ENCODE results near the gene TMEM86B. TPM values are rescaled to one million over a fixed set of nuclear protein-coding genes. Genes with fewer than 3 reads are reported as not detected.
A peak's percentile ranks its signal among the peaks of the same experiment; 100 is the strongest.

TMEM86B gene
- total and polyA plus RNA-seq, 2 donors (not counting 3 experiments of a cell fraction or from before 2014, with no cell fraction given), result 4.5 to 5.4 TPM

- POLR2A ChIA-PET, result no interaction called here
- H3K4me2 ChIP-seq (ENCODE audit: insufficient read depth, low read length), result peak overlapping the region; percentile 27
- H4K20me1 ChIP-seq (replicated peaks; ENCODE audit: control insufficient read depth, extremely low read depth, insufficient read depth, low read length), result no peaks in the 10 kb centered on the region
Observed at GRCh38 chr19:55251341-55252081, 22.9 kb upstream of the TMEM86B start.

More at GRCh38 chr19:55251341-55252081, 22.9 kb upstream of the TMEM86B start:
- Histone ChIP-seq H3K27ac (ENCODE audit: insufficient read depth, low read depth, low read length) (peak overlapping the region; percentile 2), H3K9ac (replicated peaks; ENCODE audit: extremely low read depth, insufficient read depth, low read length) (no peak overlapping the region), H2AFZ (ENCODE audit: low read depth, low read length) (no peak overlapping the region), H3K4me3 (replicated peaks in 1 of 3; ENCODE audit: insufficient read depth in 1 of 3, low read depth in 1 of 3, low read length in 3 of 3) (no peak overlapping the region), H3K36me3 (ENCODE audit: control insufficient read depth in 2 of 2, extremely low read depth in 1 of 2, insufficient read depth in 2 of 2, low read length in 2 of 2) (peaks cover 0 to 7% of the 10 kb centered on the region in 2 experiments), H3K79me2 (ENCODE audit: control insufficient read depth, insufficient read depth, low read length) (peaks cover 93% of the 10 kb centered on the region), H3K4me1 (ENCODE audit: control insufficient read depth, extremely low read depth, insufficient read depth, low read length) (peaks cover 47% of the 10 kb centered on the region), H3K9me3 (replicated peaks; ENCODE audit: control insufficient read depth, insufficient read depth, low read length) (no peaks in the 10 kb centered on the region), H3K9me1 (replicated peaks; ENCODE audit: control insufficient read depth, extremely low read depth, insufficient read depth, low read length) (no peaks in the 10 kb centered on the region), H3K27me3 (ENCODE audit: control insufficient read depth in 2 of 2, insufficient read depth in 2 of 2, low read length in 2 of 2) (no peaks in the 10 kb centered on the region)
- peak; percentile 41 for TF ChIP-seq GATA2 (IDR thresholded peaks at IDR 0.05; ENCODE audit: insufficient read depth, insufficient read length, low read depth, low read length)
- TF ChIP-seq MAX (IDR thresholded peaks at IDR 0.05; ENCODE audit: insufficient read depth, insufficient read length), result no peak
- no peak for TF ChIP-seq POLR2AphosphoS5 (IDR thresholded peaks at IDR 0.05; ENCODE audit: insufficient read depth, low read depth, low read length)
- TF ChIP-seq CTCF (IDR thresholded peaks at IDR 0.05; ENCODE audit: extremely low read depth in 1 of 2, insufficient read depth in 1 of 2, low read depth in 1 of 2, low read length in 2 of 2), result no peak
- no peak for TF ChIP-seq EZH2 (IDR thresholded peaks at IDR 0.05; ENCODE audit: borderline replicate concordance, low read depth, low read length, severe bottlenecking)
- TF ChIP-seq FOS (IDR thresholded peaks at IDR 0.05; ENCODE audit: borderline replicate concordance, insufficient read depth, low read length), result peak; percentile 62
- TF ChIP-seq JUN (IDR thresholded peaks at IDR 0.05; ENCODE audit: borderline replicate concordance, insufficient read depth, insufficient read length, low read depth), result no peak
- CTCF ChIA-PET, result no interaction called here
- DNase-seq (ENCODE audit: low read depth, low spot score) (peak; percentile 20), FAIRE-seq (peak; percentile 87)
- dilution Hi-C loops (cut with MboI; ENCODE audit: extremely low pct_ligation_motif_present, low sequenced_read_pairs) (no loop called here), intact Hi-C loops (cut with micrococcal nuclease) (loop anchor here (10.0 kb wide), 1 partner anchor 353 kb away; the partner anchor contains the start of genes ZNF524 and ZNF865)
- no TSS peak for BruUV-seq (replicated peaks)
